GM12878 (cell line): ENCODE results near the gene HDHD3.

Experiments used
- EGR1 ChIP-seq, 2 experiments: IDR thresholded peaks; 1 replicate in 1 of 2; 2 replicates in 1 of 2; pipeline ENCODE4 v1.6.1; 2011 to 2012; ENCODE audit warnings: low read depth in 2 of 2, low read length in 2 of 2, borderline replicate concordance in 1 of 2, mild to moderate bottlenecking in 1 of 2, moderate library complexity in 1 of 2
- RAD21 ChIP-seq: IDR thresholded peaks from 2 replicates; pipeline ENCODE4 v1.6.1; 2011; ENCODE audit warnings: mild to moderate bottlenecking, low read depth, low read length, moderate library complexity; ENCODE audit not compliant: insufficient read depth
- RCOR1 ChIP-seq: conservative IDR thresholded peaks from 2 replicates; pipeline ENCODE4 v1.6.1; 2012; ENCODE audit warnings: low read depth, low read length, improper control_type of control experiment
- SMAD1 ChIP-seq: fragments of 450-650 bp; IDR thresholded peaks from 2 replicates; pipeline ENCODE4 v1.6.1; 2018; ENCODE audit warnings: mild to moderate bottlenecking, low read depth; ENCODE audit not compliant: partially characterized antibody
- ZBTB40 ChIP-seq: fragments of 450-650 bp; IDR thresholded peaks from 2 replicates; pipeline ENCODE4 v1.6.1; 2016; ENCODE audit warnings: mild to moderate bottlenecking, moderate library complexity, borderline replicate concordance
- TF ChIP-seq, protein P1 (sequence below), 3 experiments: IDR thresholded peaks in 2 of 3; conservative IDR thresholded peaks in 1 of 3; 2 replicates each; pipeline ENCODE4 v1.5.1; 2011; ENCODE audit warnings: low read depth in 3 of 3, low read length in 3 of 3, mild to moderate bottlenecking in 3 of 3, control low read depth in 2 of 3, moderate library complexity in 2 of 3, inconsistent platforms in 1 of 3, mixed read lengths in 1 of 3; ENCODE audit not compliant: control insufficient read depth in 2 of 3, insufficient read depth in 1 of 3; ENCODE audit errors: extremely low read depth in 1 of 3

DNA sequence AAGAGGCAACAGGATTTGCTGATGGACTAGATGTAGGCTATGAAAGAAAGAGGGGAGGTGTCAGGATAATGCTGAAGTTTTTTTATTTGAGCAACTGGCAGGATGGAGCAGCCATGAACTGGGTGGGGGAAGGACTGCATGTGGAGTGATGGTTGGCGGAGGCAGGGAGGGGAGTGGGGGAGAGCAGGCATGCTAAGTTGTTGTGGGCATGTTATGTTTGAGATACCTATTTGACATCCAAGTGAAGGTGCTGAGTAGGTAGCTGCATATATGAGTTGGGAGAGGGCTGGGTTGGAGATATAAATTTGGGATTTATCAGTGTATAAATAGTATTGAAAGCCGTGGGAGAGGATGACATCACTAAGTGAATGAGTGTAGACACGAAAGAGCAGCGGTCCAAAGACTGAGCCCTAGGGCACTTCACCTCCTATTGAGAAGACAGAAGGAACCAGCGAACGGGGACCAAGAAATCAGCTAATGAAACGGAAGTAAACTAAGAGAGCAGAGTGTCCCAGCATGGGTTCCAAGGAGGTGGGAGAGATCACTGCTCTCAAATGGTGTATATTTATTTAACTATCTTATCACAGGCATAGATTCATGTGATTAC lies 20.0 kb downstream of the HDHD3 start:
- TF ChIP-seq, protein P1, sequence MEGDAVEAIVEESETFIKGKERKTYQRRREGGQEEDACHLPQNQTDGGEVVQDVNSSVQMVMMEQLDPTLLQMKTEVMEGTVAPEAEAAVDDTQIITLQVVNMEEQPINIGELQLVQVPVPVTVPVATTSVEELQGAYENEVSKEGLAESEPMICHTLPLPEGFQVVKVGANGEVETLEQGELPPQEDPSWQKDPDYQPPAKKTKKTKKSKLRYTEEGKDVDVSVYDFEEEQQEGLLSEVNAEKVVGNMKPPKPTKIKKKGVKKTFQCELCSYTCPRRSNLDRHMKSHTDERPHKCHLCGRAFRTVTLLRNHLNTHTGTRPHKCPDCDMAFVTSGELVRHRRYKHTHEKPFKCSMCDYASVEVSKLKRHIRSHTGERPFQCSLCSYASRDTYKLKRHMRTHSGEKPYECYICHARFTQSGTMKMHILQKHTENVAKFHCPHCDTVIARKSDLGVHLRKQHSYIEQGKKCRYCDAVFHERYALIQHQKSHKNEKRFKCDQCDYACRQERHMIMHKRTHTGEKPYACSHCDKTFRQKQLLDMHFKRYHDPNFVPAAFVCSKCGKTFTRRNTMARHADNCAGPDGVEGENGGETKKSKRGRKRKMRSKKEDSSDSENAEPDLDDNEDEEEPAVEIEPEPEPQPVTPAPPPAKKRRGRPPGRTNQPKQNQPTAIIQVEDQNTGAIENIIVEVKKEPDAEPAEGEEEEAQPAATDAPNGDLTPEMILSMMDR (IDR thresholded peaks at IDR 0.05 in 2 of 3, conservative IDR thresholded peaks at IDR 0.05 in 1 of 3; ENCODE audit: control insufficient read depth in 2 of 3, extremely low read depth in 1 of 3, insufficient read depth in 1 of 3, low read depth in 3 of 3, low read length in 3 of 3), result no peak
- no peak for TF ChIP-seq ZBTB40
- no peak for TF ChIP-seq SMAD1
- TF ChIP-seq EGR1 (IDR thresholded peaks at IDR 0.05; ENCODE audit: borderline replicate concordance in 1 of 2, low read depth in 2 of 2, low read length in 2 of 2), result no peak
- TF ChIP-seq RAD21, result no peak
- no peak for TF ChIP-seq RCOR1
